Psoas muscle (tissue), 8 donors: Measurements from ENCODE around the gene C19orf67. TPM values are rescaled to one million over a fixed set of nuclear protein-coding genes. Genes with fewer than 3 reads are reported as not detected.

Experiments
- ATAC-seq, 4 donors: fragments of 200-7000 bp; cut with Tn5 transposase; one replicate each; pipeline ENCODE4 v1.9.1; 2020; ENCODE audit warnings: moderate library complexity in 3 of 4, mild to moderate bottlenecking in 2 of 4
- DNase-seq, 2 donors: peaks; one replicate each; pipeline ENCODE4 v3.0.0-alpha.2; 2020
- H3K27ac ChIP-seq: fragments of 200-600 bp; one replicate; pipeline ENCODE4 v1.8.0; 2022
- H3K27me3 ChIP-seq, 3 donors: fragments of 200-600 bp in 1 of 3; one replicate each; pipeline versions ENCODE4 v1.6.1 to v1.8.0; 2013 to 2022; ENCODE audit warnings: low read length in 2 of 3, mild to moderate bottlenecking in 2 of 3, moderate library complexity in 1 of 3; ENCODE audit not compliant: insufficient read depth in 3 of 3
- H3K36me3 ChIP-seq, 2 donors: fragments of 200-600 bp in 1 of 2; one replicate each; pipeline versions ENCODE4 v1.6.1 to v1.8.0; 2013 to 2022; ENCODE audit warnings: low read depth in 1 of 2, mild to moderate bottlenecking in 1 of 2, moderate library complexity in 1 of 2; ENCODE audit not compliant: insufficient read depth in 1 of 2
- H3K4me1 ChIP-seq: fragments of 200-600 bp; one replicate; pipeline ENCODE4 v1.8.0; 2022
- H3K4me3 ChIP-seq: fragments of 200-600 bp; one replicate; pipeline ENCODE4 v1.8.0; 2022; ENCODE audit warnings: mild to moderate bottlenecking
- H3K9me3 ChIP-seq: fragments of 200-600 bp; one replicate; pipeline ENCODE4 v1.8.0; 2022
- WGBS, 3 donors: extraction: QIAGEN DNeasy Blood & Tissue Kit; methylation state at CpG; one replicate each; pipeline versions ENCODE4 v1.1.6 to v1.1.7; 2013; 5-methylcytosine and 5-hydroxymethylcytosine counted together
- intact Hi-C, 2 donors: fragments of 100-400 bp; cut with DNase I; formaldehyde crosslinking; loops; one replicate each; pipeline versions ENCODE4 v1.11.0 to v1.14.2; 2022
- polyA plus RNA-seq, 3 donors: library from polyadenylated mRNA; stranded (reverse); fragments of 200-250 nt; gene quantifications; one replicate each; pipeline ENCODE4 v1.2.3, GENCODE V29; 2013
- total RNA-seq, 4 donors: library from RNA; stranded (reverse); fragmentation: NEBNext Ultra II Directional in 2 of 4; extraction: Animal tissue kit (Norgen Biotek cat#: 25700) in 2 of 4; gene quantifications; one replicate each; pipeline versions ENCODE4 v1.2.1 to v1.2.4, GENCODE V29; 2021 to 2023
- TF ChIP-seq, protein P1 (sequence below): fragments of 200-600 bp; IDR thresholded peaks from one replicate; pipeline ENCODE4 v1.8.0; 2022; ENCODE audit warnings: antibody characterized with exemption
- donor health status: healthy with polysubstance abuse.
- donor health status: DM: no; HTN: no; CAD: no; lungs with moderate emphysema.
- donor health status: Bipolar disorder and iron deficiency.
- donor health status: healthy.
- donor health status: DM: yes; HTN: yes; CAD: no.
- donor health status: DM: no; HTN: no; CAD: no.
- donor health status: DM: no; HTN: no; CAD: no.
- donor health status: DM: yes; HTN: yes; CAD: no.

Gene C19orf67
- total and polyA plus RNA-seq, 7 donors, result not detected

DNA sequence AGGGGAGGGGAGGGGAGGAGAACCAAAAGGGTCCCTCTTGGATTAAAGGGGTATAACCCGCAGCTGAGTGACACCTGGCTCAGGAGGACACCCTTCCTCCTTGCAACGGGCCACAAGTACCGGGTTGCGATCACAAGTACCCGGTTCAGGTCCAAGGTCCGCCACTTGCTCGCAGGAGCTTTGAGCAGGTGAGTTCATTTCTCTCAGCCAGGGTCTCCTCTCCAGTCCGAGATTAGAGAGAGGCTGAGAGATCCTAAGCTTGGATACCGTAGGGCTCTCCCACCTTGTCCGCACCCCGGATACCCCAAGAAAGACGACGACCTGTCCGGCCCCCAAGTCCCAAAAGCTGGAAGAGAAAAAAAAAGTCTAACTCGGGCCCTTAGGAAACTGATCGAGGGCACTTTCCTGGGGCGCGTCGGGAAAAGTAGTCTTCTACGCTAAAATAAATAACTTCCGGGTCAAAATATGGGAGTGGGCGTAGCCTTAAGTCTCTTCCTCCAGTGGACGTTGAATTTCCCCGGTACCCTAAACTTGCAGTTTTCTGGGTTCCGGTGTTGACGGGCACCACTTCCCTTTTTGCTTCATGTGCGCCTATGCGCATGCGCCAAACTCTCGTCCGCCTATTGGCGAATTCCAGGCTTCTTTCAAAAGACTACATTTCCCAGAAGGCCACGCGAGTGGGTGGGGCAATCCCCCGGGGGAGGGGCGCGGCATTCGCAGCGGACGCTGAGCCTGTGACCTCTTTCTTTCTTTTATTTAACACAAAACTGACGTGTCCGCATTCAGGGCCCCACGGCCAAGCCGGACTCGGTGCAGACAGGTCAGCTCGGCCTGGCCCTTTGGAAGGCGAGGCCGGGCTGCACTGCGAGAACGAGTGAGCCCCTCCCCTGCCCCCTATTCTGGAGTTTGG lies 4.4 kb downstream of the C19orf67 start:
- intact Hi-C loops, result loop anchor here in 1 of 2 donors (5.0 kb wide), 1 partner anchor 36 kb away; the partner anchor contains the start of gene PRKACA
- Histone ChIP-seq H3K36me3 (no peaks in the 10 kb centered on the region), H3K9me3 (no peaks in the 10 kb centered on the region), H3K4me1 (peaks cover 13% of the 10 kb centered on the region), H3K27ac (peak overlapping the region; percentile 92), H3K27me3 (no peaks in the 10 kb centered on the region), H3K4me3 (peak overlapping the region; percentile 86)
- ATAC-seq, result peak; percentile 93 to 96 (median 94)
- 0 to 1% (median 0%) methylated on average over 50 of the region's 50 CpGs for WGBS, 3 donors
- peak; percentile 99 to 100 for DNase-seq
- TF ChIP-seq, protein P1, sequence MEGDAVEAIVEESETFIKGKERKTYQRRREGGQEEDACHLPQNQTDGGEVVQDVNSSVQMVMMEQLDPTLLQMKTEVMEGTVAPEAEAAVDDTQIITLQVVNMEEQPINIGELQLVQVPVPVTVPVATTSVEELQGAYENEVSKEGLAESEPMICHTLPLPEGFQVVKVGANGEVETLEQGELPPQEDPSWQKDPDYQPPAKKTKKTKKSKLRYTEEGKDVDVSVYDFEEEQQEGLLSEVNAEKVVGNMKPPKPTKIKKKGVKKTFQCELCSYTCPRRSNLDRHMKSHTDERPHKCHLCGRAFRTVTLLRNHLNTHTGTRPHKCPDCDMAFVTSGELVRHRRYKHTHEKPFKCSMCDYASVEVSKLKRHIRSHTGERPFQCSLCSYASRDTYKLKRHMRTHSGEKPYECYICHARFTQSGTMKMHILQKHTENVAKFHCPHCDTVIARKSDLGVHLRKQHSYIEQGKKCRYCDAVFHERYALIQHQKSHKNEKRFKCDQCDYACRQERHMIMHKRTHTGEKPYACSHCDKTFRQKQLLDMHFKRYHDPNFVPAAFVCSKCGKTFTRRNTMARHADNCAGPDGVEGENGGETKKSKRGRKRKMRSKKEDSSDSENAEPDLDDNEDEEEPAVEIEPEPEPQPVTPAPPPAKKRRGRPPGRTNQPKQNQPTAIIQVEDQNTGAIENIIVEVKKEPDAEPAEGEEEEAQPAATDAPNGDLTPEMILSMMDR, result no peak

- WGBS, 3 donors, result 71 to 78% (median 76%) methylated on average over 2 of the region's 2 CpGs
Observed at GRCh38 chr19:14078411-14078810, 7.2 kb downstream of the C19orf67 start.

DNA sequence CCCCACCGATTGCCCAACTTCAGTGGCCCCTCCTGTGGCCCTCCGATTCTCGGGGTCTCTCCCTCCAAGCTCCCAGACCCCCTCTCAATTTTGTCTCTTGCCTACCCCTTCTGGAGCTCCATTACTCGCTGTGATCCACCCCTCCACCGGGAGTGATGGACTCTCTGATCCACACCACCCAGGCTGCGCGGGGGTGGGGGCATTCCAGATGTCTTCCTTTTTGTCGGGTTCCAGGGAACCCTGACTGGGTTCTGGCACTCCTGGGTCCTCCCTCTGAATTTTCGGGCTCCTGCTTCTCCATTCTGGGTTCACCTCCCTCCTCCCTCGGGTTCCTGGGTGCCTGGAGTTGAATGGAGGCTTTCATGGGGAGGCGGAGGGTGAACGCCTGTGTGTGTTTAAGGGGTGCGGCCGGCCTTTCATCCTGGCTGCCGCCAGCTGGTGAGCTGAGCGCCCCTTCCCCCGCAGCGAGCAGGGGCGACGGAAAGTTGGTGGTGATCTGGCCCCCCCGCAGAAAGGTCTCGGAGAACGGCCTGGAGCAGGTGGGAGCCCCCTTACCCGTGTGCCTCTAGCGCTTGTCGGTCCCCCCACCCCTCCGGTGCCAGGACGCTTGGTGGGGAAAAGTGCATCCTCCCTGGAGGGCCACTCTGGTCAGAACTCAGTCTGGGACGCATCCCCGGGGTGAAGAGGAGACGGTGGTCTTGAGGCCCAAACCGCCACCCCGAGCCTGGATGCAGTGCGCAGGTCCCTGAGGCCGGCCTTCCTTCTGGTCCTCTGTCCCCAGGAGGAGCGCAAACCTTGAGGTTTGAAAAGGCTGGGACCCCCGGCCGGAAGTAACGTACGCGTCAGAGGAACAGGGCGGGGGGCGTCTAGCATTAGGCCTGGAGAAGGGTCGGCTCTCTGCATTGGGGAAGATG lies 11.4 kb downstream of the C19orf67 start:
- no peaks in the 10 kb centered on the region for H3K27me3 ChIP-seq
- TF ChIP-seq, protein P1, result no peak
- ATAC-seq (peak in 2 of 4 donors; percentile 4 to 11), DNase-seq (no peak)
- peak overlapping the region; percentile 78 for H3K27ac ChIP-seq
- peak overlapping the region; percentile 83 for H3K4me3 ChIP-seq
- intact Hi-C loops, result loop anchor here (1.0 to 10.0 kb wide), 5 partner anchors 61 to 299 kb away; partner anchors contain the start of genes C19orf53 (in 2 of the 2) and RFX1 (in 1 of the 2)
- 12 to 16% (median 15%) methylated on average over 41 to 44 of the region's 44 CpGs for WGBS, 3 donors
- H3K9me3 ChIP-seq, result no peaks in the 10 kb centered on the region
- no peaks in the 10 kb centered on the region for H3K36me3 ChIP-seq
- H3K4me1 ChIP-seq, result peaks cover 20% of the 10 kb centered on the region

More at GRCh38 chr19:14078411-14078810, 7.2 kb downstream of the C19orf67 start:
- ATAC-seq (no peak), DNase-seq (no peak)
- Histone ChIP-seq H3K27me3 (no peaks in the 10 kb centered on the region), H3K36me3 (no peaks in the 10 kb centered on the region), H3K4me3 (no peak overlapping the region), H3K27ac (no peak overlapping the region), H3K4me1 (peaks cover 28% of the 10 kb centered on the region), H3K9me3 (no peaks in the 10 kb centered on the region)
- intact Hi-C loops, result loop anchor here (10.0 kb wide), 1 partner anchor 304 kb away; the partner anchor contains the start of gene C19orf53 (in 2 of the 2)
- TF ChIP-seq, protein P1, result no peak

GRCh38 chr19:14073261-14073924 lies 12.2 kb downstream of the C19orf67 start:
- H3K36me3 ChIP-seq, result no peaks in the 10 kb centered on the region
- H3K9me3 ChIP-seq, result no peaks in the 10 kb centered on the region
- TF ChIP-seq, protein P1, result peak; percentile 75
- H3K27ac ChIP-seq, result peak overlapping the region; percentile 78
- H3K4me3 ChIP-seq, result peak overlapping the region; percentile 83
- H3K27me3 ChIP-seq, result no peaks in the 10 kb centered on the region
- intact Hi-C loops, result loop anchor here (2.0 to 10.0 kb wide), 4 partner anchors 61 to 299 kb away; partner anchors contain the start of genes C19orf53 (in 2 of the 2) and RFX1 (in 1 of the 2)
- ATAC-seq, result peak; percentile 45 to 58 (median 56)
- peaks cover 20% of the 10 kb centered on the region for H3K4me1 ChIP-seq
- peak; percentile 83 to 89 for DNase-seq
- 0 to 1% (median 1%) methylated on average over 63 to 106 of the region's 106 CpGs for WGBS, 3 donors
